PC-3 (cell line): Measurements from ENCODE around the gene C15orf39. TPM values are rescaled to one million over a fixed set of nuclear protein-coding genes. Genes with fewer than 3 reads are reported as not detected.

Experiments used
- ATAC-seq: fragments of 200-7000 bp; cut with Tn5 transposase; 2 replicates; pipeline ENCODE4 v1.9.1; 2020; ENCODE audit warnings: mild to moderate bottlenecking, moderate library complexity
- BruUV-seq: library from RNA; stranded (reverse); fragments of 400-500 nt; replicated peaks from 2 replicates; lab custom pipeline; 2021; lab: Mats Ljungman, UMichigan
- CTCF ChIA-PET: fragments of 300-600 bp; sonication (Branson Sonifier 250); formaldehyde crosslinking; loops from one replicate; lab custom pipeline; 2022; ENCODE audit warnings: antibody characterized with exemption; lab: Charles Lee
- POLR2A ChIA-PET: fragments of 300-600 bp; sonication (Branson Sonifier 250); formaldehyde crosslinking; loops from one replicate; lab custom pipeline; 2022; ENCODE audit warnings: antibody characterized with exemption; ENCODE audit not compliant: unreplicated experiment; lab: Charles Lee
- DNase-seq: peaks from one replicate; pipeline ENCODE4 v3.0.0-alpha.2; 2015
- H2AFZ ChIP-seq: fragments of 300-600 bp; sonication (generic); 2 replicates; pipeline ENCODE4 v1.6.0; 2016; ENCODE audit warnings: antibody characterized with exemption, low read length
- H3F3A ChIP-seq: fragments of 300-600 bp; sonication (generic); one replicate; pipeline ENCODE4 v1.6.0; 2017; ENCODE audit warnings: antibody characterized with exemption, low read length, control low read depth, mild to moderate bottlenecking; ENCODE audit not compliant: unreplicated experiment
- H3K27ac ChIP-seq: fragments of 300-600 bp; sonication (generic); 2 replicates; pipeline ENCODE4 v1.5.1; 2016; ENCODE audit warnings: mild to moderate bottlenecking, low read length
- H3K27me3 ChIP-seq: fragments of 300-600 bp; sonication (generic); 2 replicates; pipeline ENCODE4 v1.6.1; 2016; ENCODE audit warnings: low read length, mixed read lengths
- H3K36me3 ChIP-seq: fragments of 300-600 bp; sonication (generic); 2 replicates; pipeline ENCODE4 v1.6.1; 2016; ENCODE audit warnings: low read depth, mixed run types, low read length, mixed read lengths
- H3K4me1 ChIP-seq: fragments of 300-600 bp; sonication (generic); 2 replicates; pipeline ENCODE4 v1.5.1; 2016; ENCODE audit warnings: low read length; ENCODE audit not compliant: insufficient read depth
- H3K4me2 ChIP-seq: fragments of 300-600 bp; sonication (generic); 2 replicates; pipeline ENCODE4 v1.6.0; 2016; ENCODE audit warnings: low read length
- H3K4me3 ChIP-seq: fragments of 300-600 bp; sonication (generic); 2 replicates; pipeline ENCODE4 v1.5.1; 2016; ENCODE audit warnings: mild to moderate bottlenecking, low read length, mixed read lengths
- H3K79me2 ChIP-seq: fragments of 300-600 bp; sonication (generic); 2 replicates; pipeline ENCODE4 v1.6.1; 2017; ENCODE audit warnings: low read length, mixed read lengths
- H3K9ac ChIP-seq: fragments of 300-600 bp; sonication (generic); 2 replicates; pipeline ENCODE4 v1.6.0; 2016; ENCODE audit warnings: mild to moderate bottlenecking, low read length
- H3K9me2 ChIP-seq: fragments of 300-600 bp; sonication (generic); replicated peaks from 2 replicates; pipeline ENCODE4 v1.6.1; 2016; ENCODE audit warnings: mixed run types, low read length, mixed read lengths
- H3K9me3 ChIP-seq: fragments of 300-600 bp; sonication (generic); 2 replicates; pipeline ENCODE4 v1.6.1; 2016; ENCODE audit warnings: low read length, mixed read lengths
- H4K20me1 ChIP-seq: fragments of 300-600 bp; sonication (generic); 2 replicates; pipeline ENCODE4 v1.6.1; 2016; ENCODE audit warnings: low read length, mixed read lengths
- CTCF ChIP-seq: fragments of 300-600 bp; sonication (generic); conservative IDR thresholded peaks from 2 replicates; pipeline ENCODE4 v1.5.1; 2017; ENCODE audit warnings: antibody characterized with exemption, low read depth, mild to moderate bottlenecking, low read length
- EZH2 ChIP-seq: fragments of 300-600 bp; sonication (generic); IDR thresholded peaks from one replicate; pipeline ENCODE4 v1.6.1; 2017; ENCODE audit warnings: antibody characterized with exemption, mild to moderate bottlenecking, low read length; ENCODE audit not compliant: unreplicated experiment
- EZH2phosphoT487 ChIP-seq: fragments of 300-600 bp; sonication (generic); IDR thresholded peaks from 2 replicates; pipeline ENCODE4 v1.6.1; 2018; ENCODE audit warnings: mild to moderate bottlenecking, antibody characterized with exemption, low read length, borderline replicate concordance
- intact Hi-C: fragments of 100-400 bp; cut with micrococcal nuclease; formaldehyde crosslinking; loops from 2 replicates; pipeline ENCODE4 v1.9.0; 2023
- total RNA-seq: library from RNA; depleted of rRNA; stranded (reverse); fragments of >200 nt; gene quantifications from 2 replicates; pipeline ENCODE4 v1.2.3, GENCODE V29; 2014

Gene C15orf39
- total RNA-seq, 1 experiment from 2014 or later, result 23.8 TPM

DNA sequence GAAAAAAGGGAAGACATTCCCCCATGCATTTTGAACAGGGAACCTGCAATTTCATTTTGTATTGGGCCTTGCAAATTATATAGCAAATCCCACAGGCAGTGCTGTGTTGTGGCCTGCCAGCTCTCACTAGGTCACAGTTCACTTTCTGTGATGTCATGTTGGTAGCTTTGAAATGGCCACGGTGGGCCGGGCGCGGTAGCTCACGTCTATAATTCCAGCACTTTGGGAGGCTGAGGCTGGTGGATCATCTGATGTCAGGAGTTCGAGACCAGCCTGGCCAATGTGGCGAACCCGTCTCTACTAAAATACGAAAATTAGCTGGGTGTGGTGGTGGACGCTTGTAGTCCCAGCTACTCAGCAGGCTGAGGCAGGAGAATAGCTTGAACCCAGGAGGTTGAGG is 27.0 kb upstream of the C15orf39 start:
- Histone ChIP-seq H3K4me3 (no peak overlapping the region), H3K27ac (no peak overlapping the region), H3K9me2 (no peaks in the 10 kb centered on the region), H3K9me3 (no peaks in the 10 kb centered on the region), H4K20me1 (no peaks in the 10 kb centered on the region), H3K36me3 (no peaks in the 10 kb centered on the region), H3K9ac (no peak overlapping the region), H3K4me2 (no peak overlapping the region), H3K79me2 (no peaks in the 10 kb centered on the region), H3F3A (peaks cover 4% of the 10 kb centered on the region), H3K27me3 (no peaks in the 10 kb centered on the region), H2AFZ (no peak overlapping the region), H3K4me1 (peaks cover 57% of the 10 kb centered on the region)
- no peak for TF ChIP-seq EZH2
- no peak for TF ChIP-seq CTCF
- no peak for TF ChIP-seq EZH2phosphoT487
- DNase-seq (no peak), ATAC-seq (no peak)
- CTCF ChIA-PET, result no interaction called here
- POLR2A ChIA-PET, result interaction anchor here (0.6 kb wide), 1 partner anchor 27 kb away, joined by 3 read pairs; the partner anchor contains the start of gene C15orf39
- no TSS peak for BruUV-seq
- intact Hi-C loops, result no loop called here

- H4K20me1 ChIP-seq, result no peaks in the 10 kb centered on the region
- peaks cover 46% of the 10 kb centered on the region for H3K4me1 ChIP-seq
- no peak overlapping the region for H2AFZ ChIP-seq
- DNase-seq (no peak), ATAC-seq (no peak)
- CTCF ChIA-PET, result no interaction called here
- intact Hi-C loops, result no loop called here
- no TSS peak for BruUV-seq
- H3K4me2 ChIP-seq, result no peak overlapping the region
- H3K36me3 ChIP-seq, result no peaks in the 10 kb centered on the region
- H3K9me3 ChIP-seq, result no peaks in the 10 kb centered on the region
- no peaks in the 10 kb centered on the region for H3K27me3 ChIP-seq
- no peak overlapping the region for H3K4me3 ChIP-seq
- no peaks in the 10 kb centered on the region for H3K79me2 ChIP-seq
- H3K9ac ChIP-seq, result no peak overlapping the region
- H3K27ac ChIP-seq, result no peak overlapping the region
- H3K9me2 ChIP-seq, result no peaks in the 10 kb centered on the region
- H3F3A ChIP-seq, result no peaks in the 10 kb centered on the region
- TF ChIP-seq EZH2 (no peak), EZH2phosphoT487 (no peak), CTCF (no peak)
- POLR2A ChIA-PET, result no interaction called here
Measured at GRCh38 chr15:75176396-75176761, 25.3 kb upstream of the C15orf39 start.

- H3K4me2 ChIP-seq, result no peak overlapping the region
- no TSS peak for BruUV-seq
- H4K20me1 ChIP-seq, result no peaks in the 10 kb centered on the region
- intact Hi-C loops, result no loop called here
- no peaks in the 10 kb centered on the region for H3K27me3 ChIP-seq
- no peak overlapping the region for H3K9ac ChIP-seq
- ATAC-seq, result no peak
- no peak for DNase-seq
- H3K4me1 ChIP-seq, result peaks cover 36% of the 10 kb centered on the region
- H3K9me2 ChIP-seq, result no peaks in the 10 kb centered on the region
- H3K27ac ChIP-seq, result no peak overlapping the region
- ChIA-PET CTCF (no interaction called here), POLR2A (no interaction called here)
- TF ChIP-seq EZH2phosphoT487 (no peak), EZH2 (no peak), CTCF (no peak)
- H3K36me3 ChIP-seq, result no peaks in the 10 kb centered on the region
- no peak overlapping the region for H2AFZ ChIP-seq
- H3F3A ChIP-seq, result no peaks in the 10 kb centered on the region
- H3K9me3 ChIP-seq, result no peaks in the 10 kb centered on the region
- H3K79me2 ChIP-seq, result no peaks in the 10 kb centered on the region
- H3K4me3 ChIP-seq, result no peak overlapping the region
Measured at GRCh38 chr15:75177360-75178071, 24.2 kb upstream of the C15orf39 start.
